GM19238 (cell line): Measurements from ENCODE around the gene FAT1.

Experiments
- DNase-seq: peaks from one replicate; pipeline ENCODE4 v3.0.0; 2011; ENCODE audit warnings: low spot score; ENCODE audit not compliant: insufficient read length

Gene FAT1

GRCh38 chr4:186581421-186581820 lies 142.2 kb downstream of the FAT1 start:
- DNase-seq, result no peak

GRCh38 chr4:186580669-186581068 lies 143.0 kb downstream of the FAT1 start:
- DNase-seq, result no peak

- no peak for DNase-seq
These were observed 153.3 kb downstream of the FAT1 start for GRCh38 chr4:186570193-186570996.

- DNase-seq, result no peak
These were observed 154.0 kb downstream of the FAT1 start for GRCh38 chr4:186569533-186570192.

- DNase-seq, result no peak
These were observed 157.6 kb downstream of the FAT1 start for GRCh38 chr4:186566068-186566467.

- no peak for DNase-seq
These were observed 159.9 kb downstream of the FAT1 start for GRCh38 chr4:186563761-186564160.

GRCh38 chr4:186561748-186562147 lies 161.9 kb downstream of the FAT1 start:
- no peak for DNase-seq

GRCh38 chr4:186560647-186561046 lies 163.0 kb downstream of the FAT1 start:
- DNase-seq, result no peak

GRCh38 chr4:186557486-186557885 lies 166.2 kb downstream of the FAT1 start:
- no peak for DNase-seq

GRCh38 chr4:186557061-186557460 lies 166.6 kb downstream of the FAT1 start:
- no peak for DNase-seq

GRCh38 chr4:186554914-186555827 lies 168.5 kb downstream of the FAT1 start, which contains the start of gene MTNR1A:
MTNR1A (minus strand) TSS chr4:186555567; CDS start chr4:186555365, 202 bp downstream.
- DNase-seq, result no peak

- DNase-seq, result no peak
These were observed 169.1 kb downstream of the FAT1 start for GRCh38 chr4:186554539-186554913.

GRCh38 chr4:186553717-186554116 lies 169.9 kb downstream of the FAT1 start:
- DNase-seq, result no peak

- no peak for DNase-seq
These were observed 171.8 kb downstream of the FAT1 start for GRCh38 chr4:186551849-186552248.

- no peak for DNase-seq
These were observed 178.2 kb downstream of the FAT1 start for GRCh38 chr4:186545436-186545835.

- DNase-seq, result no peak
These were observed 180.4 kb downstream of the FAT1 start for GRCh38 chr4:186543206-186543605.

GRCh38 chr4:186541801-186542200 lies 181.9 kb downstream of the FAT1 start:
- no peak for DNase-seq

GRCh38 chr4:186537843-186538521 lies 185.7 kb downstream of the FAT1 start:
- DNase-seq, result no peak
